HEK293T (cell line): ENCODE results near the gene DNAJB14.

Experiments used
- ARNT ChIP-seq: fragments of 450-650 bp; IDR thresholded peaks from 2 replicates; pipeline ENCODE4 v1.6.1; 2017; ENCODE audit warnings: mild to moderate bottlenecking
- BHLHE40 ChIP-seq: fragments of 450-650 bp; IDR thresholded peaks from 2 replicates; pipeline ENCODE4 v1.6.1; 2016; ENCODE audit warnings: mild to moderate bottlenecking, moderate library complexity, borderline replicate concordance
- CTBP1 ChIP-seq: fragments of 450-650 bp; IDR thresholded peaks from 2 replicates; pipeline ENCODE4 v1.6.1; 2016; ENCODE audit warnings: borderline replicate concordance
- ELF4 ChIP-seq: fragments of 450-650 bp; IDR thresholded peaks from 2 replicates; pipeline ENCODE4 v1.6.1; 2017; ENCODE audit warnings: antibody characterized with exemption
- FOXK2 ChIP-seq: fragments of 450-650 bp; IDR thresholded peaks from 2 replicates; pipeline ENCODE4 v1.6.1; 2016; ENCODE audit warnings: mild to moderate bottlenecking
- FOXM1 ChIP-seq: fragments of 450-650 bp; IDR thresholded peaks from 2 replicates; pipeline ENCODE4 v1.6.1; 2017; ENCODE audit warnings: mild to moderate bottlenecking, borderline replicate concordance
- HDGF ChIP-seq: fragments of 450-650 bp; IDR thresholded peaks from 2 replicates; pipeline ENCODE4 v1.6.1; 2017; ENCODE audit warnings: antibody characterized with exemption, borderline replicate concordance
- NFRKB ChIP-seq: fragments of 450-650 bp; IDR thresholded peaks from 2 replicates; pipeline ENCODE4 v1.6.1; 2016; ENCODE audit warnings: mild to moderate bottlenecking, moderate library complexity
- SP1 ChIP-seq: fragments of 450-650 bp; IDR thresholded peaks from 2 replicates; pipeline ENCODE4 v1.6.1; 2017
- SUZ12 ChIP-seq: fragments of 450-650 bp; IDR thresholded peaks from 2 replicates; pipeline ENCODE4 v1.6.1; 2016; ENCODE audit warnings: mild to moderate bottlenecking
- ZNF384 ChIP-seq: fragments of 450-650 bp; IDR thresholded peaks from 2 replicates; pipeline ENCODE4 v1.6.1; 2016
- TF ChIP-seq, protein P1 (sequence below): fragments of 450-650 bp; IDR thresholded peaks from 2 replicates; pipeline ENCODE4 v1.6.1; 2016

GRCh38 chr4:99934891-99935290 is 11.5 kb downstream of the DNAJB14 start:
- TF ChIP-seq ZNF384 (no peak), ELF4 (no peak), HDGF (no peak), FOXK2 (no peak), SP1 (no peak), CTBP1 (no peak), BHLHE40 (no peak), SUZ12 (no peak), NFRKB (no peak), FOXM1 (no peak), ARNT (no peak)
- TF ChIP-seq, protein P1, sequence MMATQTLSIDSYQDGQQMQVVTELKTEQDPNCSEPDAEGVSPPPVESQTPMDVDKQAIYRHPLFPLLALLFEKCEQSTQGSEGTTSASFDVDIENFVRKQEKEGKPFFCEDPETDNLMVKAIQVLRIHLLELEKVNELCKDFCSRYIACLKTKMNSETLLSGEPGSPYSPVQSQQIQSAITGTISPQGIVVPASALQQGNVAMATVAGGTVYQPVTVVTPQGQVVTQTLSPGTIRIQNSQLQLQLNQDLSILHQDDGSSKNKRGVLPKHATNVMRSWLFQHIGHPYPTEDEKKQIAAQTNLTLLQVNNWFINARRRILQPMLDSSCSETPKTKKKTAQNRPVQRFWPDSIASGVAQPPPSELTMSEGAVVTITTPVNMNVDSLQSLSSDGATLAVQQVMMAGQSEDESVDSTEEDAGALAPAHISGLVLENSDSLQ, result no peak
